Measurements from ENCODE around the gene LAIR2.

LAIR2 gene

GRCh38 chr19:54502518-54503048 is at the start of gene LAIR2:
LAIR2 (plus strand) TSS chr19:54502831; CDS start chr19:54502919, 88 bp downstream.
- no peak for FAIRE-seq

- no peak for FAIRE-seq
Observed at GRCh38 chr19:54453921-54454780, 48.5 kb upstream of the LAIR2 start.

GRCh38 chr19:54454781-54455675 is 47.6 kb upstream of the LAIR2 start:
- no peak for FAIRE-seq

GRCh38 chr19:54455786-54456422 is 46.7 kb upstream of the LAIR2 start:
- no peak for FAIRE-seq

GRCh38 chr19:54456423-54457373 is 45.9 kb upstream of the LAIR2 start:
- FAIRE-seq: no peak

GRCh38 chr19:54457773-54458647 is 44.6 kb upstream of the LAIR2 start:
- no peak for FAIRE-seq

- no peak for FAIRE-seq
Observed at GRCh38 chr19:54458648-54459281, 43.9 kb upstream of the LAIR2 start.

GRCh38 chr19:54459282-54460229 is 43.1 kb upstream of the LAIR2 start:
- no peak for FAIRE-seq

GRCh38 chr19:54460230-54461005 is 42.2 kb upstream of the LAIR2 start:
- FAIRE-seq: no peak

GRCh38 chr19:54461210-54461609 is 41.4 kb upstream of the LAIR2 start:
- FAIRE-seq: no peak

GRCh38 chr19:54461613-54462012 is 41.0 kb upstream of the LAIR2 start:
- no peak for FAIRE-seq

- no peak for FAIRE-seq
Observed at GRCh38 chr19:54462047-54462654, 40.5 kb upstream of the LAIR2 start.

GRCh38 chr19:54462655-54463530 is 39.7 kb upstream of the LAIR2 start:
- FAIRE-seq: no peak

GRCh38 chr19:54463531-54464043 is 39.0 kb upstream of the LAIR2 start, which contains the start of gene LENG9:
LENG9 (minus strand) TSS chr19:54463778; CDS start chr19:54463526, 252 bp downstream.
- FAIRE-seq: peak; percentile 84

- peak; percentile 41 for FAIRE-seq
Observed at GRCh38 chr19:54464044-54464629, 38.5 kb upstream of the LAIR2 start.
